Body of pancreas (tissue), 4 donors: Measurements from ENCODE around the gene RIPK4.

ENCODE experiments used
- POLR2A ChIP-seq, 3 donors: fragments of 450-650 bp; IDR thresholded peaks; one replicate each; pipeline ENCODE4 v1.6.1; 2016; ENCODE audit warnings: antibody characterized with exemption in 3 of 3, mild to moderate bottlenecking in 2 of 3
- TF ChIP-seq, protein P1 (sequence below), 7 experiments: fragments of 450-650 bp in 4 of 7; fragments of 200-600 bp in 3 of 7; sonication (generic) in 3 of 7; IDR thresholded peaks; one replicate each; pipeline ENCODE4 v1.5.1; 2016 to 2019; ENCODE audit warnings: antibody characterized with exemption in 7 of 7

DNA sequence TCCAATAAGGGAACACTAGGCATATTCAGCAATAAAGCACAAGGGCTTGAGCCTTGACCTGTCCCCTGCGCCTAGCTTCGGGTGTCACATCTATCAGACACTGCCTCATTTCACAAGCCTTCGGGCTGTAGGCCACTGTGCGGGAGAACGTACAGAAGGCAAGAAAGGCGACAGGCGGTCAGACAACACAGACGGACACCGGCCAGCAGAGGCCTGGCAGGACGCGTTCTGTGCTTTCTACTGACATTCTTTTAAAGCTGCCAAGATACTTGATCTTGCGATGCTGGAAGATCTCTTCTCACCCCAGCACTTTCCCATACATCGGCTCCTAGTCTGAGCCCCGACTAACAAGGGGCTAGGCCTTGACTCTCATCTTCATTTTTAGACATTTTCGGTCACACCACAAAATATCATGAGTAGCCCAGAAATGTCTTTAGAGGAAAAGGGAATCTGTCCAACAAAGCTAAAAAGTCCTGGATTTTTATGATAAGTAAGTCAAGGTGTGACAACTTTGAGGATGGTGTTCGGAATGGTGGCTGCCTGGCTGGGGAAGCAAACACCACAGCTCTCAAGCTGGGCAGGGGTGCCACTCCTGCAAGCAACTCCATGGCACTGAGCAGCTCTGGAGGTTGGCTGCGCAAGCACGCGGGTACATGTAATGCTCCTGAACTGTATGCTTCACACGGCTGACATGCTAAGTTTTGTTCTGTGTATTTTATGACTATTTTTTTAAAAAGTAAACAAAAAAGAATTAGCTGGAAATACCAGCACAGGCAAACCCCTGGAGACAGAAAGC is 18.7 kb downstream of the RIPK4 start:
- TF ChIP-seq, protein P1, sequence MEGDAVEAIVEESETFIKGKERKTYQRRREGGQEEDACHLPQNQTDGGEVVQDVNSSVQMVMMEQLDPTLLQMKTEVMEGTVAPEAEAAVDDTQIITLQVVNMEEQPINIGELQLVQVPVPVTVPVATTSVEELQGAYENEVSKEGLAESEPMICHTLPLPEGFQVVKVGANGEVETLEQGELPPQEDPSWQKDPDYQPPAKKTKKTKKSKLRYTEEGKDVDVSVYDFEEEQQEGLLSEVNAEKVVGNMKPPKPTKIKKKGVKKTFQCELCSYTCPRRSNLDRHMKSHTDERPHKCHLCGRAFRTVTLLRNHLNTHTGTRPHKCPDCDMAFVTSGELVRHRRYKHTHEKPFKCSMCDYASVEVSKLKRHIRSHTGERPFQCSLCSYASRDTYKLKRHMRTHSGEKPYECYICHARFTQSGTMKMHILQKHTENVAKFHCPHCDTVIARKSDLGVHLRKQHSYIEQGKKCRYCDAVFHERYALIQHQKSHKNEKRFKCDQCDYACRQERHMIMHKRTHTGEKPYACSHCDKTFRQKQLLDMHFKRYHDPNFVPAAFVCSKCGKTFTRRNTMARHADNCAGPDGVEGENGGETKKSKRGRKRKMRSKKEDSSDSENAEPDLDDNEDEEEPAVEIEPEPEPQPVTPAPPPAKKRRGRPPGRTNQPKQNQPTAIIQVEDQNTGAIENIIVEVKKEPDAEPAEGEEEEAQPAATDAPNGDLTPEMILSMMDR (IDR thresholded peaks at IDR 0.05): no peak
- TF ChIP-seq POLR2A (IDR thresholded peaks at IDR 0.05): no peak
